H54 (cell line): Measurements from ENCODE around the gene CDK14.

Source experiments
- DNase-seq: peaks from one replicate; pipeline ENCODE4 v3.0.0; 2011; ENCODE audit warnings: low spot score, mixed read lengths; ENCODE audit not compliant: insufficient read length
- FAIRE-seq: peaks from 3 replicates; lab custom pipeline; 2011; peaks lifted over from hg19 to GRCh38; lab: Jason Lieb, UNC
- POLR2A ChIP-seq: IDR thresholded peaks from 2 replicates; pipeline ENCODE4 v1.6.1; 2011; ENCODE audit warnings: low read depth, mild to moderate bottlenecking, low read length

CDK14 gene

GRCh38 chr7:91191771-91192170 is 595.6 kb downstream of the CDK14 start:
- no peak for TF ChIP-seq POLR2A
- FAIRE-seq (no peak), DNase-seq (no peak)

DNA sequence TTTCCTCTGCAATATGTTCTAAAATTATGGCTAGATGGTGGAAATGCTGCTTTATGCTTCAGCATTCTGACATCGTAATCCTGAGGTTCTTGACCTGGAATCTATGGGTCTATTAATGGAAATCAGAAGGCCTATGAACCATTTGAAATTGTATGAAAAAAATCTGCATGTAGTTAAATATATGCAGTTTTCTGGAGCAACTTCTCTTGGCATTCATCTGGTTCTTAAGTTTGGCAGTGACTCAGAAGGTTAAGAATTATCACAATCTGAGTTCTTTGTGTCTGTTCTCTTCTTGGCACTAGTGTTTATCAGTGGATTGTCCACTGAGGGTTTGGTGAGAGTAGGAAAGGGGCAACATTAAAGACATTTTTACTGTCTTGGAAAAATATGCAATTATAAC is 597.0 kb downstream of the CDK14 start:
- no peak for TF ChIP-seq POLR2A
- DNase-seq (no peak), FAIRE-seq (no peak)

- TF ChIP-seq POLR2A = no peak
- no peak for DNase-seq
- no peak for FAIRE-seq
Observed at GRCh38 chr7:91194841-91195240, 598.7 kb downstream of the CDK14 start.

- FAIRE-seq (no peak), DNase-seq (no peak)
- TF ChIP-seq POLR2A = no peak
Observed at GRCh38 chr7:91196058-91196457, 599.9 kb downstream of the CDK14 start.

DNA sequence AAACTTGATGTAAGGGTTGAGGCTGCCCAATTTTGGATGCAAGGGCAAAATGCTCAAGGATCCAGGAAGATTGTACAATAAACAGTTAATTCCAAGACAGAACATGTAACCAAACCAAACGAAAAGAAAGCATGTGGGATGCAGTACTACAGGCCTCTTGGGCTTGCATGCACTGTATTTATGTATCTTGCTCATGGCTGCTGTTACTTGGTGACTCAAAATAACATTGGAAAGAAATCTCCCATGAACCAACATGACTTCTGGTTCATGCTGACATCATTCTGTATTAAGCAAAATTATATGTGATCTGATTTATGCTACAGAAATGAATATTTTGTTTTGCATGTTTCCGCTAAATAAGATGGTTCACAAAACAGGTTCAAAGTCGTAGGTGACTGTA is 602.2 kb downstream of the CDK14 start:
- FAIRE-seq = no peak
- no peak for DNase-seq
- TF ChIP-seq POLR2A = no peak

DNA sequence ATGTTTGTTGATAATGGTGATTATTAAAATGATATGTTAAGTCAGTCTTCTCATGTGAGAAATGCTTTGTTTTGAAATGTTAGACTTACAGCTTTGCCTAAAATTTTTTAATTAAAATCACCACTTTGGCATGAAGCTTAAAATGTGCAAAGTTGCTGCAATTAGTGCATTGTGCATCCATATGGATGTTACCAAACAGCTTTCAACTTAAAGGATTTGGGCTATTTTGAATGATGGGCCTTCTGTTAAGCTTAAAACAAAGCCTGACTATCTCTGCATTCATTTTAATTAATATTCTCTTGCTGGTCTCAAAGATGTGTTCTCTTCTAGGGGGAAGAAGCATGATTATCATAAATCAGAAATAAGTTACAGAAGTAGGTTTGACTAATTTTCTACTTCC is 603.5 kb downstream of the CDK14 start:
- no peak for FAIRE-seq
- no peak for TF ChIP-seq POLR2A
- DNase-seq = no peak

DNA sequence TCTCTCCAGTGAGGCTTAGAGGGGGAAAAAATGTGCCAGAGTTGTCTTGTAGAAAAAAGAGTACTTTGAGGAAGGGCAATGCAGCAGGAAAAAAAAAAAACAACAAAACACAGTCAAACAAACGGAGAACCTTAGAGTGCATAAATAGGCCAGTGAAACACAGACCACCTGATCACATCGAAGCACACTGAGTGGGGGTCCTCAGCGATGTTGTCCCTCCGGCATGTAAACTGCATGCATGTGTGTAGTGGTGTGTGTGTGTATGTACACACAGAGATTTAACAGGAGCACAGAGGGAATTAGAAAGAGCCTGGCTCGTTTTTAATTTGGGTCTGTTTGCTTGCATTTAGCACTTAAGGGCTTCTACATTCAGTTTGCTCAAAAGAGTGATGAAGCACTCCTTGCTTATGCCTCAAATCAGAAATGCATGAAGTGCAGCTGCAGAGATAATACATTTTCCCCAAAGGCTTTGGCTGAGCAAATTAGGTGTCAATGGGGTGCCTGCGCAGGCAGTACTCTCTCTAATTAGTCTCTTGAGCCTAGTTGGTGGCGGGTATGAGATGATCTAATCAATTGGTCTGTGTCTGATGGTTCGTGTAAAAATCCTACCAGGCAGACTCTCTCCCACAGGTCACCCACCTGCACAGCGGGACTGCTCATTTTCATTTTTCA is 605.5 kb downstream of the CDK14 start:
- FAIRE-seq (no peak), DNase-seq (no peak)
- no peak for TF ChIP-seq POLR2A

- TF ChIP-seq POLR2A = no peak
- no peak for FAIRE-seq
Observed at GRCh38 chr7:91206361-91206960, 610.3 kb downstream of the CDK14 start.

DNA sequence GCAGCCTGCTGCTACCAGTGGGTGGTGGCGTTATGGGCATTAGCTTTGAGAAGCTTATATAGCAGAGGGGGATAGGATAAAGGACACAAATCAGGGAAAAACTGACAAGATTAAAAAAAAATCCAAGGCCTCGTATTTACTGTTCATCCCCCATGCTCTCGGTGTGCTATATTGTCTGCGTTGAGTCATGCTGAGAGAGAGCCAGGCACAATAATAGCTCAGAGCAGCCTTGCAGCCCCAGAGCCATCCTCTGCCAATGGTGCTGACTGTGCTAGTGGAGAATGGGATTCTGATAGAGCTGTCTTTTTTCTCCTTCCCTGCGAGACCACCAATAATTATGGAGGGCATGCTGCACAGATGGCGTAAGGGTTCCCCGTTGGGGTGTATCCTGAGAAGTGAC is 616.5 kb downstream of the CDK14 start:
- DNase-seq (no peak), FAIRE-seq (no peak)
- TF ChIP-seq POLR2A = no peak

More at GRCh38 chr7:91206361-91206960, 610.3 kb downstream of the CDK14 start:
- DNase-seq = no peak

DNA sequence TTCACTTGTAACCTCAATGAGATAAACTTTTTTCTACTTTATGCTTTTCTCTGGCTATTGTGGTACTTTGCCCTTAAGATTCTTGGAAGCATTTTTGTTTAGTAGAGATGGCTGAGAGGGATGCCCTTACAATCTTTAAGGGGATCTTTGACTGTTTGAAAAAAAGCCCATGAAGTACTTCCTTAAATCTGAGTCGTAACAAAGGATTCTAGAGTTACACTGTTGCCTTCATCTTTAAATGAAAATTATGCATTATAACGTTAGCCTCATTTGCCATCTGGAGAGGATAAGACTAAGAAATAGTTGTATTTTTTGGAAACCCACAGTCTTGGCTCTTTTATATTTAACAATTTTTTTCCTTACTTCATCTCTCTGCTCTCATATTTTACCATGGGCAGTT is 630.3 kb downstream of the CDK14 start:
- no peak for FAIRE-seq
- no peak for TF ChIP-seq POLR2A
- no peak for DNase-seq

DNA sequence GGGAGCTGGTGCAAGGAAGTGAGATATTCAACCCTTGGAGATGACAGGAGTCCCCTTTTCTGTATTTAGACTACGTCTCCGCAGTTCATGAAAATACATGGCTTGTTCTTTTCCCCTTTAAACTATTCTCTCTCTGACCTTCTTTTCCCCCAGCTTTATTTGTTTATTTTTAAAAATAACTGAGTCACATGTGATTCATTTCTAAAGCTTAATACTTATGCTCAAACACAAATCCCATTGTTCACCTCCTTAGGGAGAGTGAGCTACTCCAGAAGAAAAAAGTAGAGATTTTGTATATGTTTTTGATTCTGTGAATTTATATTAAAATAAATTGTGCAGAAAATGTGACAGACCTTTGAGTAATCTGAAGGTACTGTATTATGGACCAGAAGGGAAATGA is 632.2 kb downstream of the CDK14 start:
- DNase-seq (no peak), FAIRE-seq (no peak)
- TF ChIP-seq POLR2A = no peak

DNA sequence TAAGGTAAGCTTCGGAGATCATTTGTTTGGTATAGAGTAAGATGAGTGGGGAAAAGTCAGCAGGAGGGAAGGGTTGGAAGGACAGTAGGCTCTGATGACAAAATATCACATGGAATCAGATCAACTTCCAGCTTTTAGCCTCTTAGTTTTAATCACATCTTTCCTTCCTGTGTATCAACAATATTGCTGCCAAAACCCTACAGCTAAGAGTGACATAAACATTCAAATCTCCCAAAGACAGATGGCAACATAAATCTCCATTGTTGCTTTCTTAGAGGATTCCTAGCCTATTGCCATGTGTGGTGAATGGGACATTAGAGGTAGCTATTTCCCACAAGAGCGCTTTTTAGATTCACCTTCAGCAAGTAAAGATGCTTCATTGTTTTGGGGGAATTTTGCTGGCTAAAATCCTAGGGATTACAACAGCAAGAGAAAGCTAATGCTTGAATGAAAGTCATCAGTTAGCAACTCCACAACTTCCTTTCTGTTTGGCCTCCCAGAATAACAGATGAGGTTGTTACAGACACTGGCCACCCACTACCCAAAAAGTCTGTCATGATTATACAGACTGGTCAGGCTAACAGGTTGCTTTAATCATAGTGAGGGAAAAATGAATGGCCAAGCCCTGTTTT is 632.9 kb downstream of the CDK14 start:
- TF ChIP-seq POLR2A = no peak
- peak; percentile 30 for FAIRE-seq
- no peak for DNase-seq

DNA sequence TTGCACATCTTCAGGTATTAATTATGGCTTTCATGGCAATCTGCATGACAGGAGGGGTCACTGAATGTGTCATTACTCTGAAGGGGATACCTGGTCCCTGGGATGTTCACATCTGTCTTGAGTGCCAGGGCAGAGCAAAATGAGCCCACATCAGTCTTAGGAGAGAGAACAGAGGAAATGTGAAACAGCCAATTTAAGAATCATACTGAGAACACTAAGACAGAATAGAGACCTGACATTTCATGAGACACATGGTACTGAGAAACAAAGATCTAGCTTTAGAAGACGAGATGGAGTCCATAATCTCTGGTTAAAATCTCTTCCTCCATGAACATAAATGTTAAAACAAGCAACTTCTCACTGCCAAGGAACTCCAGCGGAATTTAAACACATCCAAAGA is 634.0 kb downstream of the CDK14 start:
- no peak for DNase-seq
- TF ChIP-seq POLR2A = no peak
- FAIRE-seq = no peak

GRCh38 chr7:91230503-91230902 is 634.4 kb downstream of the CDK14 start:
- FAIRE-seq (no peak), DNase-seq (no peak)
- no peak for TF ChIP-seq POLR2A

- FAIRE-seq = no peak
- no peak for TF ChIP-seq POLR2A
Observed at GRCh38 chr7:91233212-91233611, 637.1 kb downstream of the CDK14 start.

More at GRCh38 chr7:91233212-91233611, 637.1 kb downstream of the CDK14 start:
- DNase-seq = no peak
